Smooth muscle cell (in vitro differentiated cells): ENCODE measurements around the gene NAA38. TPM values are rescaled to one million over a fixed set of nuclear protein-coding genes. Genes with fewer than 3 reads are reported as not detected.

Experiments used
- DNase-seq: peaks from one replicate; lab custom pipeline; 2025; ENCODE audit not compliant: unreplicated experiment; lab: John Stamatoyannopoulos, UW
- H2AFZ ChIP-seq: fragments of 200-600 bp; sonication (generic); 2 replicates; pipeline ENCODE4 v1.6.0; 2016; ENCODE audit warnings: antibody characterized with exemption, low read depth, mild to moderate bottlenecking
- H3F3A ChIP-seq: fragments of 200-600 bp; sonication (generic); 2 replicates; pipeline ENCODE4 v1.6.0; 2017; ENCODE audit warnings: antibody characterized with exemption, low read depth
- H3K27ac ChIP-seq: fragments of 200-600 bp; sonication (generic); 2 replicates; pipeline ENCODE4 v1.5.1; 2016; ENCODE audit warnings: low read depth, mild to moderate bottlenecking
- H3K27me3 ChIP-seq: fragments of 200-600 bp; sonication (generic); 2 replicates; pipeline ENCODE4 v1.6.1; 2016; ENCODE audit warnings: low read depth, mild to moderate bottlenecking
- H3K36me3 ChIP-seq: fragments of 200-600 bp; sonication (generic); 2 replicates; pipeline ENCODE4 v1.5.1; 2016; ENCODE audit warnings: low read depth
- H3K4me1 ChIP-seq: fragments of 200-600 bp; sonication (generic); 2 replicates; pipeline ENCODE4 v1.5.1; 2016; ENCODE audit warnings: low read depth
- H3K4me2 ChIP-seq: fragments of 200-600 bp; sonication (generic); 2 replicates; pipeline ENCODE4 v1.6.0; 2016; ENCODE audit warnings: mild to moderate bottlenecking
- H3K4me3 ChIP-seq: fragments of 200-600 bp; sonication (generic); 2 replicates; pipeline ENCODE4 v1.5.1; 2016; ENCODE audit warnings: mild to moderate bottlenecking
- H3K79me2 ChIP-seq: fragments of 200-600 bp; sonication (generic); 2 replicates; pipeline ENCODE4 v1.6.0; 2016; ENCODE audit warnings: low read depth, mild to moderate bottlenecking
- H3K9ac ChIP-seq: fragments of 200-600 bp; sonication (generic); 2 replicates; pipeline ENCODE4 v1.6.0; 2016; ENCODE audit warnings: low read depth
- H3K9me3 ChIP-seq: fragments of 200-600 bp; sonication (generic); replicated peaks from 2 replicates; pipeline ENCODE4 v1.5.1; 2016; ENCODE audit warnings: low read depth
- H4K20me1 ChIP-seq: fragments of 200-600 bp; sonication (generic); 2 replicates; pipeline ENCODE4 v1.6.0; 2016; ENCODE audit warnings: low read depth
- CTCF ChIP-seq: fragments of 200-600 bp; sonication (generic); IDR thresholded peaks from 2 replicates; pipeline ENCODE4 v1.5.1; 2017; ENCODE audit warnings: borderline replicate concordance, mild to moderate bottlenecking, antibody characterized with exemption; ENCODE audit not compliant: insufficient read depth, poor library complexity, severe bottlenecking
- WGBS: methylation state at CpG from one replicate; pipeline ENCODE4 v1.1.7; 2016; ENCODE audit warnings: low lambda C conversion rate; 5-methylcytosine and 5-hydroxymethylcytosine counted together
- polyA plus RNA-seq: library from polyadenylated mRNA; unstranded; fragments of >200 nt; fragmentation: Nextera tagmentation; extraction: Ambion mirVana; gene quantifications from 2 replicates; pipeline ENCODE4 v1.2.1, GENCODE V29; 2016
- total RNA-seq: library from RNA; depleted of rRNA; stranded (reverse); fragments of >200 nt; gene quantifications from 2 replicates; pipeline ENCODE4 v1.2.3, GENCODE V29; 2014

NAA38 gene
- total and polyA plus RNA-seq, 2 experiments from 2014 or later: 76.4 to 99.4 TPM

GRCh38 chr17:7853691-7854038, 3.7 kb downstream of the NAA38 start:
- H3K36me3 ChIP-seq: no peaks in the 10 kb centered on the region
- no peak overlapping the region for H2AFZ ChIP-seq
- H4K20me1 ChIP-seq: peaks cover 79% of the 10 kb centered on the region
- peaks cover 29% of the 10 kb centered on the region for H3K79me2 ChIP-seq
- no peak for DNase-seq
- H3K4me2 ChIP-seq: no peak overlapping the region
- no peak for TF ChIP-seq CTCF
- no peaks in the 10 kb centered on the region for H3K9me3 ChIP-seq
- H3F3A ChIP-seq: peaks cover 51% of the 10 kb centered on the region
- no peak overlapping the region for H3K27ac ChIP-seq
- no peak overlapping the region for H3K9ac ChIP-seq
- WGBS: 70% methylated on average over 21 of the region's 21 CpGs
- peaks cover 32% of the 10 kb centered on the region for H3K4me1 ChIP-seq
- H3K4me3 ChIP-seq: no peak overlapping the region
- no peaks in the 10 kb centered on the region for H3K27me3 ChIP-seq

GRCh38 chr17:7852919-7853690, 4.3 kb downstream of the NAA38 start:
- Histone ChIP-seq H3K27me3 (no peaks in the 10 kb centered on the region), H3K9ac (no peak overlapping the region), H3K4me2 (no peak overlapping the region), H4K20me1 (peaks cover 84% of the 10 kb centered on the region), H3K36me3 (no peaks in the 10 kb centered on the region), H3K4me3 (no peak overlapping the region), H3K79me2 (peaks cover 32% of the 10 kb centered on the region), H2AFZ (no peak overlapping the region), H3K9me3 (no peaks in the 10 kb centered on the region), H3K27ac (no peak overlapping the region), H3K4me1 (peaks cover 32% of the 10 kb centered on the region), H3F3A (peaks cover 46% of the 10 kb centered on the region)
- no peak for DNase-seq
- TF ChIP-seq CTCF: no peak
- WGBS: 74% methylated on average over 38 of the region's 51 CpGs

- 85% methylated on average over 17 of the region's 20 CpGs for WGBS
- no peak for DNase-seq
- H3K27me3 ChIP-seq: no peaks in the 10 kb centered on the region
- H3K4me2 ChIP-seq: no peak overlapping the region
- no peaks in the 10 kb centered on the region for H3K9me3 ChIP-seq
- H4K20me1 ChIP-seq: peaks cover 93% of the 10 kb centered on the region
- H3K4me1 ChIP-seq: peaks cover 32% of the 10 kb centered on the region
- peaks cover 37% of the 10 kb centered on the region for H3K79me2 ChIP-seq
- no peak for TF ChIP-seq CTCF
- no peak overlapping the region for H3K27ac ChIP-seq
- no peak overlapping the region for H3K9ac ChIP-seq
- H3K36me3 ChIP-seq: no peaks in the 10 kb centered on the region
- peaks cover 44% of the 10 kb centered on the region for H3F3A ChIP-seq
- H2AFZ ChIP-seq: no peak overlapping the region
- no peak overlapping the region for H3K4me3 ChIP-seq
Measured at GRCh38 chr17:7852262-7852670, 5.1 kb downstream of the NAA38 start.
